ENCODE measurements around the gene C11orf98. TPM values are rescaled to one million over a fixed set of nuclear protein-coding genes. Genes with fewer than 3 reads are reported as not detected.
A peak's percentile ranks its signal among the peaks of the same experiment; 100 is the strongest.

The C11orf98 gene
- total and polyA plus RNA-seq, 2 donors (not counting 1 experiment from before 2014, with no cell fraction given) = 41.5 to 48.1 TPM

- Histone ChIP-seq H3K4me3 (ENCODE audit: control extremely low read depth in 1 of 5, extremely low read depth in 1 of 5, insufficient read depth in 1 of 5, low read depth in 2 of 5, low read length in 4 of 5) (peak within 1 kb of the TSS; percentile 39 to 91 (median 69)), H3K4me1 (ENCODE audit: control insufficient read depth in 2 of 2, insufficient read depth in 2 of 2, low read length in 2 of 2) (peaks cover 39 to 52% of the 10 kb centered on the region in 2 donors), H3K36me3 (replicated peaks in 1 of 2; ENCODE audit: control extremely low read depth in 1 of 2, control insufficient read depth in 1 of 2, extremely low read depth in 1 of 2, insufficient read depth in 2 of 2, low read length in 1 of 2) (peaks cover 0 to 18% of the 10 kb centered on the region in 2 experiments), H3K27ac (ENCODE audit: low read length in 2 of 2) (peak within 1 kb of the TSS; percentile 90 to 93), H3K9me3 (ENCODE audit: control extremely low read depth in 1 of 3, control insufficient read depth in 2 of 3, insufficient read depth in 1 of 3, low read length in 2 of 3) (no peaks in the 10 kb centered on the region), H3K4me2 (replicated peaks; ENCODE audit: low read depth, low read length, poor library complexity, severe bottlenecking) (peak within 1 kb of the TSS; percentile 95), H3K27me3 (replicated peaks in 1 of 4; ENCODE audit: control extremely low read depth in 1 of 4, control insufficient read depth in 3 of 4, insufficient read depth in 4 of 4, low read length in 3 of 4) (no peaks in the 10 kb centered on the region), H3K79me2 (ENCODE audit: control insufficient read depth, insufficient read depth, low read length) (peaks cover 25% of the 10 kb centered on the region), H3K9ac (ENCODE audit: low read length) (peak within 1 kb of the TSS; percentile 89), H2AFZ (ENCODE audit: insufficient read depth, low read depth, low read length, poor library complexity, severe bottlenecking) (peak within 1 kb of the TSS; percentile 99), H4K20me1 (ENCODE audit: control insufficient read depth, insufficient read depth, low read length, poor library complexity, severe bottlenecking) (no peaks in the 10 kb centered on the region)
- H3K27ac Mint-ChIP-seq = peak within 1 kb of the TSS; percentile 95
- H3K4me1 Mint-ChIP-seq = peaks cover 55% of the 10 kb centered on the region
- intact Hi-C loops (cut with micrococcal nuclease) = loop anchor here (2.0 to 5.0 kb wide), 4 partner anchors 115 to 173 kb away; partner anchors contain the start of genes EEF1G, SLC3A2 and TUT1
- ChIA-PET CTCF (interaction anchor here (0.7 to 3.3 kb wide), 8 partner anchors 10 to 174 kb away, joined by 3 to 13 read pairs (median 4); partner anchors contain the start of genes HNRNPUL2, SLC3A2 and TTC9C), POLR2A (interaction anchor here (0.6 to 6.5 kb wide), 8 partner anchors 20 to 174 kb away, joined by 3 to 66 read pairs (median 7); partner anchors contain the start of genes B3GAT3, C11orf98, CSKMT and HNRNPUL2)
- WGBS (ENCODE audit: insufficient coverage) = 93% methylated on average over 9 of the region's 10 CpGs
- DNase-seq (peak; percentile 52), ATAC-seq (ENCODE audit: low read depth) (no peak)
- peak within 1 kb of the TSS; percentile 92 for H3K4me3 Mint-ChIP-seq
- no peaks in the 10 kb centered on the region for H3K9me3 Mint-ChIP-seq (ENCODE audit: insufficient read depth)
- no peaks in the 10 kb centered on the region for H3K27me3 Mint-ChIP-seq
- no peak for TF ChIP-seq EZH2 (IDR thresholded peaks at IDR 0.05; ENCODE audit: borderline replicate concordance, insufficient read depth, low read depth, low read length, poor library complexity, severe bottlenecking)
- TF ChIP-seq CTCF (IDR thresholded peaks at IDR 0.05) = no peak
Observed at GRCh38 chr11:62707277-62707861, 42.4 kb upstream of the C11orf98 start, which contains the start of the genes BSCL2 and GNG3. BSCL2 (minus strand) TSS chr11:62707424; CDS start chr11:62707195, 229 bp downstream. GNG3 (plus strand) TSS chr11:62707676; CDS start chr11:62708296, 620 bp downstream.
